Measurements from ENCODE around the gene SH3RF1.

The SH3RF1 gene

GRCh38 chr4:169108303-169108702 lies 162.5 kb downstream of the SH3RF1 start:
- no peak for DNase-seq (ENCODE audit: low read depth, low spot score)

- DNase-seq (ENCODE audit: low read depth, low spot score): no peak
Observed at GRCh38 chr4:169107528-169107927, 163.2 kb downstream of the SH3RF1 start.

GRCh38 chr4:169106696-169107229 lies 164.0 kb downstream of the SH3RF1 start:
- DNase-seq (ENCODE audit: low read depth, low spot score): no peak

- no peak for DNase-seq (ENCODE audit: low read depth, low spot score)
Observed at GRCh38 chr4:169105620-169106019, 165.1 kb downstream of the SH3RF1 start.

- peak; percentile 89 for DNase-seq (ENCODE audit: low read depth, low spot score)
Observed at GRCh38 chr4:169103966-169104412, 166.8 kb downstream of the SH3RF1 start.

- DNase-seq (ENCODE audit: low read depth, low spot score): no peak
Observed at GRCh38 chr4:169102026-169102425, 168.7 kb downstream of the SH3RF1 start.

- DNase-seq (ENCODE audit: low read depth, low spot score): no peak
Observed at GRCh38 chr4:169100670-169101101, 170.1 kb downstream of the SH3RF1 start.

- DNase-seq (ENCODE audit: low read depth, low spot score): no peak
Observed at GRCh38 chr4:169099771-169100180, 171.0 kb downstream of the SH3RF1 start.

- DNase-seq (ENCODE audit: low read depth, low spot score): no peak
Observed at GRCh38 chr4:169098969-169099690, 171.6 kb downstream of the SH3RF1 start.

GRCh38 chr4:169098532-169098931 lies 172.2 kb downstream of the SH3RF1 start:
- no peak for DNase-seq (ENCODE audit: low read depth, low spot score)

GRCh38 chr4:169098054-169098497 lies 172.7 kb downstream of the SH3RF1 start:
- no peak for DNase-seq (ENCODE audit: low read depth, low spot score)

- DNase-seq (ENCODE audit: low read depth, low spot score): no peak
Observed at GRCh38 chr4:169096221-169096620, 174.5 kb downstream of the SH3RF1 start.

- DNase-seq (ENCODE audit: low read depth, low spot score): no peak
Observed at GRCh38 chr4:169094656-169095231, 176.0 kb downstream of the SH3RF1 start.

- no peak for DNase-seq (ENCODE audit: low read depth, low spot score)
Observed at GRCh38 chr4:169092889-169093522, 177.8 kb downstream of the SH3RF1 start.

GRCh38 chr4:169090484-169091215 lies 180.1 kb downstream of the SH3RF1 start:
- DNase-seq (ENCODE audit: low read depth, low spot score): no peak

GRCh38 chr4:169089004-169089403 lies 181.8 kb downstream of the SH3RF1 start:
- DNase-seq (ENCODE audit: low read depth, low spot score): peak; percentile 72

GRCh38 chr4:169084954-169085353 lies 185.8 kb downstream of the SH3RF1 start:
- no peak for DNase-seq (ENCODE audit: low read depth, low spot score)

GRCh38 chr4:169080981-169081380 lies 189.8 kb downstream of the SH3RF1 start:
- no peak for DNase-seq (ENCODE audit: low read depth, low spot score)

GRCh38 chr4:169079942-169080827 lies 190.6 kb downstream of the SH3RF1 start:
- DNase-seq (ENCODE audit: low read depth, low spot score): peak; percentile 57

- no peak for DNase-seq (ENCODE audit: low read depth, low spot score)
Observed at GRCh38 chr4:169074117-169074516, 196.6 kb downstream of the SH3RF1 start.

- DNase-seq (ENCODE audit: low read depth, low spot score): no peak
Observed at GRCh38 chr4:169071747-169072146, 199.0 kb downstream of the SH3RF1 start.
